ENCODE results near the gene TREH.

DNA sequence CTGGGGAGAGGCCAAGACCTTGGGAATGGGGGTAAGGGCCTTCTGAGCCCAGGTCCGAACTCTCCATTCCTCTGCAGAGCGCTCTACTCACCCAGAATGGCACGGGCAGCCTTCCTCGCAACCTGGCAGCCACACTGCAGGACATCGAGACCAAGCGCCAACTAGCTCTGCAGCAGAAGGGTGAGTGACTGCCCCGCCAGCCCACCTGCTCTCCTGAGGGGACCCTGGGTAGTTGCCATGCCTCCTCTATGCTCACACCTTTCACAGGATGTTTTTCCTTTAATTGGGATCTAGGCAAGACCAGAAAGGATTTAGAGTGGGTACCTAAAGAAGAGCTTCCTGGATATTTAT, 35.5 kb downstream of the TREH start:
- TF ChIP-seq EP300 (IDR thresholded peaks at IDR 0.05) (no peak), POLR2A (IDR thresholded peaks at IDR 0.05; ENCODE audit: low read depth) (no peak)
- TF ChIP-seq, protein P1, sequence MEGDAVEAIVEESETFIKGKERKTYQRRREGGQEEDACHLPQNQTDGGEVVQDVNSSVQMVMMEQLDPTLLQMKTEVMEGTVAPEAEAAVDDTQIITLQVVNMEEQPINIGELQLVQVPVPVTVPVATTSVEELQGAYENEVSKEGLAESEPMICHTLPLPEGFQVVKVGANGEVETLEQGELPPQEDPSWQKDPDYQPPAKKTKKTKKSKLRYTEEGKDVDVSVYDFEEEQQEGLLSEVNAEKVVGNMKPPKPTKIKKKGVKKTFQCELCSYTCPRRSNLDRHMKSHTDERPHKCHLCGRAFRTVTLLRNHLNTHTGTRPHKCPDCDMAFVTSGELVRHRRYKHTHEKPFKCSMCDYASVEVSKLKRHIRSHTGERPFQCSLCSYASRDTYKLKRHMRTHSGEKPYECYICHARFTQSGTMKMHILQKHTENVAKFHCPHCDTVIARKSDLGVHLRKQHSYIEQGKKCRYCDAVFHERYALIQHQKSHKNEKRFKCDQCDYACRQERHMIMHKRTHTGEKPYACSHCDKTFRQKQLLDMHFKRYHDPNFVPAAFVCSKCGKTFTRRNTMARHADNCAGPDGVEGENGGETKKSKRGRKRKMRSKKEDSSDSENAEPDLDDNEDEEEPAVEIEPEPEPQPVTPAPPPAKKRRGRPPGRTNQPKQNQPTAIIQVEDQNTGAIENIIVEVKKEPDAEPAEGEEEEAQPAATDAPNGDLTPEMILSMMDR (IDR thresholded peaks at IDR 0.05): no peak

All from esophagus muscularis mucosa (tissue), 4 donors.